Measurements from ENCODE around the gene CCDC38. TPM values are rescaled to one million over a fixed set of nuclear protein-coding genes. Genes with fewer than 3 reads are reported as not detected.
"Not testable (repeated sequence)": the region's sequence is repeated elsewhere in the genome, so short reads cannot be mapped to it uniquely, and the experiment has no call there.

Gene CCDC38
- total and polyA plus RNA-seq, 9 donors, result 0.22 to 0.37 (median 0.25) TPM; not detected in 6

DNA sequence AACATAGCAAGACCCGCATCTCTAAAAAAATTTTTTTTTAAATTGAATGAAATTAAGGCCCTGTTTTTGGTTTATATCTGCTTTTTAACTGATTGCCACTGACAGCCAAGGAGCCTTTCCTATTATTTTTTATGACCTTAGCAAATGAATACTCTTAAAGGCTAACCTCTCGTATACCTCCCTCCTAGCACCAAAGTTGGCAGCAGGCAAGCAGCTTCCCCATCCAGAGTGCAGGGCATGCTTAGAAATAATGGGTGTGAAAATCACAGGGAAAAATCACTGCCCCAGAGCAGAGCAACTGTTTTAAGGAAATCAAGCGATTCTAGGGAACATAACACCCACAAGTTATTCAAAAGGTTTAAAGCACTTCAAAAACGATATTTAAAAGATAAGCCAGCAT lies 33.1 kb upstream of the CCDC38 start:
- intact Hi-C loops (cut with DNase I), result no loop called here
- no peak overlapping the region for H3K4me3 ChIP-seq
- H3K4me1 ChIP-seq (ENCODE audit: insufficient read depth), result no peaks in the 10 kb centered on the region
- H3K9me3 ChIP-seq, result no peaks in the 10 kb centered on the region
- no peaks in the 10 kb centered on the region for H3K36me3 ChIP-seq
- 86 to 90% (median 89%) methylated on average over 4 of the region's 4 CpGs for WGBS, 3 donors
- H3K27ac ChIP-seq, result no peak overlapping the region
- no peaks in the 10 kb centered on the region for H3K27me3 ChIP-seq
- no peak for TF ChIP-seq EP300 (IDR thresholded peaks at IDR 0.05)
- TF ChIP-seq, protein P1, sequence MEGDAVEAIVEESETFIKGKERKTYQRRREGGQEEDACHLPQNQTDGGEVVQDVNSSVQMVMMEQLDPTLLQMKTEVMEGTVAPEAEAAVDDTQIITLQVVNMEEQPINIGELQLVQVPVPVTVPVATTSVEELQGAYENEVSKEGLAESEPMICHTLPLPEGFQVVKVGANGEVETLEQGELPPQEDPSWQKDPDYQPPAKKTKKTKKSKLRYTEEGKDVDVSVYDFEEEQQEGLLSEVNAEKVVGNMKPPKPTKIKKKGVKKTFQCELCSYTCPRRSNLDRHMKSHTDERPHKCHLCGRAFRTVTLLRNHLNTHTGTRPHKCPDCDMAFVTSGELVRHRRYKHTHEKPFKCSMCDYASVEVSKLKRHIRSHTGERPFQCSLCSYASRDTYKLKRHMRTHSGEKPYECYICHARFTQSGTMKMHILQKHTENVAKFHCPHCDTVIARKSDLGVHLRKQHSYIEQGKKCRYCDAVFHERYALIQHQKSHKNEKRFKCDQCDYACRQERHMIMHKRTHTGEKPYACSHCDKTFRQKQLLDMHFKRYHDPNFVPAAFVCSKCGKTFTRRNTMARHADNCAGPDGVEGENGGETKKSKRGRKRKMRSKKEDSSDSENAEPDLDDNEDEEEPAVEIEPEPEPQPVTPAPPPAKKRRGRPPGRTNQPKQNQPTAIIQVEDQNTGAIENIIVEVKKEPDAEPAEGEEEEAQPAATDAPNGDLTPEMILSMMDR (IDR thresholded peaks at IDR 0.05), result no peak
- no peak for TF ChIP-seq POLR2A (IDR thresholded peaks at IDR 0.05)
- no peak for DNase-seq

DNA sequence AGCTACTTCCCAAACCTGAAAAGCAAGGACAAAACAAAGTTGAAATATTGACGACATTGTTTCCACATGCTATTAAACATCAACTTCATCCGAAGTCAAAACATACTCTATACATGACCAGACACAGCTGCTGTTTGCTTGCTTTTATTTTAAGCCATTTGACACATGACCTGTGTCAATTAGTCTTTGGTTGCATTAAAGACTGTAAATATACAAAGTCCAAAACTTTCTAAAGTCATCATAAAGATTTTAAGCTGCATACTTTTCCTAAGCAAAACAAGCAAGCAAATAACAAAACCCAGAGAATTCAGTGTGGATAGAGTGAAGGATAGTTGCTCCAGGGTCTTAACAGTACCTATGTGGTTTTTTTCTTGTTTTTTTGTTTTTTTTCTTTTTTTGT lies 31.9 kb upstream of the CCDC38 start:
- DNase-seq, result no peak
- no peaks in the 10 kb centered on the region for H3K36me3 ChIP-seq
- H3K4me3 ChIP-seq, result no peak overlapping the region
- intact Hi-C loops (cut with DNase I), result no loop called here
- TF ChIP-seq EP300 (IDR thresholded peaks at IDR 0.05) (no peak), POLR2A (IDR thresholded peaks at IDR 0.05) (no peak)
- TF ChIP-seq, protein P1 (IDR thresholded peaks at IDR 0.05), result no peak
- H3K27me3 ChIP-seq, result no peaks in the 10 kb centered on the region
- H3K9me3 ChIP-seq, result no peaks in the 10 kb centered on the region
- no peak overlapping the region for H3K27ac ChIP-seq
- H3K4me1 ChIP-seq (ENCODE audit: insufficient read depth), result no peaks in the 10 kb centered on the region
- 31 to 58% (median 39%) methylated on average over 2 of the region's 2 CpGs for WGBS, 3 donors

DNA sequence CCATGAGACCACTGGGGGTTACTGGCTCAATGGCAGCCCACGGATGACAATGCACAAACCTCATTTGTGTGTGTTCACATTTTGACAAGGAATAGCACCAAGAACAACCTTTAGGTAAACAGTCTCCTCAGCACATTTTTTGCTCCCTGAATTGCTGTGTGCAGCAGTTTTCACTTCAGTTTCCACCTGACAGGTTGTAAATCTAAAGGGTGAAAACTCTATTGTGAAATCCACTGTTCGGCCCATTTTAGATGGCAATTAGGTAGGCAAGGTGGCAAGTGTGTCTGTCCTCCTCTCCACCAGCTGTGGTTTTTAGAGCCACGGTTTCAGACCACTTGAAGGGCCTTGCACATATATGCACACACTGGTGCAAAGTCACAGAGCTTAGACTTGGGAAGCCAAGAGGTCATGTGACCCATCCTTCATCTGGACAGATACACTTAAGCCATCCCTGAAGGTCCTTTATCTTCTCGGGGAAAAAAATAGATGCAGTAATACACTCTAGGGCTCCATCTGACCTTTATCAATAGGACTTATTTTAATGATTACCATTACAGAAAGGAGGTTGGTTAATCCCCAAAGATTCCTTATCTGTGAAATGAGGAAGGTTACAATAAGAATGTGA lies 30.5 kb upstream of the CCDC38 start:
- WGBS, 3 donors, result 51 to 65% (median 59%) methylated on average over 4 of the region's 4 CpGs
- Histone ChIP-seq H3K27me3 (no peaks in the 10 kb centered on the region), H3K36me3 (no peaks in the 10 kb centered on the region), H3K27ac (no peak overlapping the region), H3K9me3 (no peaks in the 10 kb centered on the region), H3K4me1 (ENCODE audit: insufficient read depth) (no peaks in the 10 kb centered on the region), H3K4me3 (no peak overlapping the region)
- intact Hi-C loops (cut with DNase I), result no loop called here
- TF ChIP-seq POLR2A (IDR thresholded peaks at IDR 0.05), result no peak
- DNase-seq, result no peak

DNA sequence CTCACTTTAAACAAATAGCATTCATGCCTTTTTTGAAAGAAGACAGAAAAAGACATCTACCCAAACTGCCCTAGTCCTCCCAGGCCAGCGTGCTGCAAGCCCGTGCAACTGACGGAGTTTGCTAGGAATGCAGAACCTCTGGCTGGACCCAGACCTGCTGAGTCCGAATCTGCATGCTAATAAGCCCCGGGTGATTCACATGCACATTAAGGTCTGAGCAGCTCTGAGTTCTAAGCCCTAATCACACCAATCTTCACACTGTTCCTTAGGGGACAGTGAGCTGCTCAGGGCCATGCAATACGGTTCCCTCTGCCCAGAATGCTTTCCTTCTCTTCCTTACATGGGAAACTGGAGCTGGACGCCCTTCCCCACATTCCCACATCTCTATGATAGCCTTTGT lies 28.5 kb upstream of the CCDC38 start:
- no peak overlapping the region for H3K4me3 ChIP-seq
- TF ChIP-seq, protein P1 (IDR thresholded peaks at IDR 0.05), result no peak
- TF ChIP-seq EP300 (IDR thresholded peaks at IDR 0.05), result no peak
- no peak for TF ChIP-seq POLR2A (IDR thresholded peaks at IDR 0.05)
- DNase-seq, result no peak
- no peaks in the 10 kb centered on the region for H3K4me1 ChIP-seq (ENCODE audit: insufficient read depth)
- H3K27me3 ChIP-seq, result no peaks in the 10 kb centered on the region
- intact Hi-C loops (cut with DNase I), result no loop called here
- no peaks in the 10 kb centered on the region for H3K9me3 ChIP-seq
- 56 to 68% (median 59%) methylated on average over 7 of the region's 7 CpGs for WGBS, 3 donors
- H3K36me3 ChIP-seq, result no peaks in the 10 kb centered on the region
- H3K27ac ChIP-seq, result no peak overlapping the region

DNA sequence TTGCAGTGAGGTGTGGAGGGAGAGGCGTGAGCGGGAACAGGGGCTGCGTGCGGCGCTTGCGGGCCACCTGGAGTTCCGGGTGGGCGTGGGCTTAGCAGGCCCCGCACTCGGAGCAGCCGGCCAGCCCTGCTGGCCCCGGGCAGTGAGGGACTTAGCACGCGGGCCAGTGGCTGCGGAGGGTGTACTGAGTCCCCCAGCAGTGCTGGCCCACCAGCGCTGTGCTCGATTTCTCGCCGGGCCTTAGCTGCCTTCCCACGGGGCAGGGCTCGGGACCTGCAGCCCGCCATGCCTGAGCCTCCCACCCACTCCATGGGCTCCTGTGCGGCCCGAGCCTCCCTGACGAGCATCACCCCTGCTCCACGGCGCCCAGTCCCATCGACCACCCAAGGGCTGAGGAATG lies 26.7 kb upstream of the CCDC38 start:
- H3K9me3 ChIP-seq; H3K36me3 ChIP-seq; H3K27me3 ChIP-seq; H3K4me3 ChIP-seq; intact Hi-C loops (cut with DNase I); DNase-seq; H3K27ac ChIP-seq; H3K4me1 ChIP-seq (ENCODE audit: insufficient read depth): not testable (repeated sequence)
- 95% methylated on average over 24 to 28 of the region's 28 CpGs for WGBS, 3 donors

Measured in ovary (tissue), 9 donors.